HTR-8/SVneo (cell line): ENCODE data around the gene PLXNA4.

Source experiments
- DNase-seq: peaks from one replicate; pipeline ENCODE4 v3.0.0; 2011; ENCODE audit warnings: low spot score, mixed read lengths; ENCODE audit not compliant: insufficient read length
- FAIRE-seq: peaks from 2 replicates; lab custom pipeline; 2011; peaks lifted over from hg19 to GRCh38; lab: Jason Lieb, UNC

PLXNA4 gene

GRCh38 chr7:132544025-132544424 is 32.2 kb downstream of the PLXNA4 start:
- FAIRE-seq: no peak
- no peak for DNase-seq

GRCh38 chr7:132542895-132543294 is 33.4 kb downstream of the PLXNA4 start:
- FAIRE-seq (no peak), DNase-seq (no peak)

GRCh38 chr7:132541656-132542055 is 34.6 kb downstream of the PLXNA4 start:
- FAIRE-seq (no peak), DNase-seq (no peak)

- FAIRE-seq: no peak
These were observed 38.7 kb downstream of the PLXNA4 start for GRCh38 chr7:132537456-132538145.

GRCh38 chr7:132536654-132537395 is 39.4 kb downstream of the PLXNA4 start:
- DNase-seq (no peak), FAIRE-seq (no peak)

More at GRCh38 chr7:132537456-132538145, 38.7 kb downstream of the PLXNA4 start:
- DNase-seq: no peak

GRCh38 chr7:132533916-132534315 is 42.4 kb downstream of the PLXNA4 start:
- no peak for DNase-seq
- no peak for FAIRE-seq

GRCh38 chr7:132532281-132532680 is 44.0 kb downstream of the PLXNA4 start:
- DNase-seq: no peak
- FAIRE-seq: no peak

GRCh38 chr7:132531562-132531961 is 44.7 kb downstream of the PLXNA4 start:
- FAIRE-seq: no peak

GRCh38 chr7:132528695-132529094 is 47.6 kb downstream of the PLXNA4 start:
- no peak for DNase-seq
- FAIRE-seq: no peak

More at GRCh38 chr7:132531562-132531961, 44.7 kb downstream of the PLXNA4 start:
- no peak for DNase-seq

GRCh38 chr7:132527467-132528410 is 48.5 kb downstream of the PLXNA4 start:
- FAIRE-seq: no peak
- no peak for DNase-seq

GRCh38 chr7:132526111-132526740 is 50.0 kb downstream of the PLXNA4 start:
- DNase-seq (no peak), FAIRE-seq (no peak)

GRCh38 chr7:132521423-132521822 is 54.8 kb downstream of the PLXNA4 start:
- FAIRE-seq (no peak), DNase-seq (no peak)

GRCh38 chr7:132520591-132521280 is 55.5 kb downstream of the PLXNA4 start:
- FAIRE-seq (no peak), DNase-seq (no peak)

GRCh38 chr7:132519936-132520335 is 56.3 kb downstream of the PLXNA4 start:
- FAIRE-seq (no peak), DNase-seq (no peak)

GRCh38 chr7:132518839-132519173 is 57.5 kb downstream of the PLXNA4 start:
- FAIRE-seq (no peak), DNase-seq (no peak)

GRCh38 chr7:132518102-132518838 is 58.0 kb downstream of the PLXNA4 start:
- DNase-seq (no peak), FAIRE-seq (no peak)

GRCh38 chr7:132516042-132516840 is 60.0 kb downstream of the PLXNA4 start:
- FAIRE-seq: no peak
- no peak for DNase-seq

- DNase-seq (no peak), FAIRE-seq (no peak)
These were observed 61.1 kb downstream of the PLXNA4 start for GRCh38 chr7:132515181-132515580.
